GM21515 (cell line): ENCODE results near the gene TMEM134.
"Not testable (repeated sequence)": the region's sequence is repeated elsewhere in the genome, so short reads cannot be mapped to it uniquely, and the experiment has no call there.

Experiments used
- ATAC-seq: cut with Tn5 transposase; IDR thresholded peaks from one replicate; pipeline ENCODE4 v1.9.1; 2021; ENCODE audit not compliant: unreplicated experiment

Gene TMEM134, protein sequence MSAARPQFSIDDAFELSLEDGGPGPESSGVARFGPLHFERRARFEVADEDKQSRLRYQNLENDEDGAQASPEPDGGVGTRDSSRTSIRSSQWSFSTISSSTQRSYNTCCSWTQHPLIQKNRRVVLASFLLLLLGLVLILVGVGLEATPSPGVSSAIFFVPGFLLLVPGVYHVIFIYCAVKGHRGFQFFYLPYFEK

DNA sequence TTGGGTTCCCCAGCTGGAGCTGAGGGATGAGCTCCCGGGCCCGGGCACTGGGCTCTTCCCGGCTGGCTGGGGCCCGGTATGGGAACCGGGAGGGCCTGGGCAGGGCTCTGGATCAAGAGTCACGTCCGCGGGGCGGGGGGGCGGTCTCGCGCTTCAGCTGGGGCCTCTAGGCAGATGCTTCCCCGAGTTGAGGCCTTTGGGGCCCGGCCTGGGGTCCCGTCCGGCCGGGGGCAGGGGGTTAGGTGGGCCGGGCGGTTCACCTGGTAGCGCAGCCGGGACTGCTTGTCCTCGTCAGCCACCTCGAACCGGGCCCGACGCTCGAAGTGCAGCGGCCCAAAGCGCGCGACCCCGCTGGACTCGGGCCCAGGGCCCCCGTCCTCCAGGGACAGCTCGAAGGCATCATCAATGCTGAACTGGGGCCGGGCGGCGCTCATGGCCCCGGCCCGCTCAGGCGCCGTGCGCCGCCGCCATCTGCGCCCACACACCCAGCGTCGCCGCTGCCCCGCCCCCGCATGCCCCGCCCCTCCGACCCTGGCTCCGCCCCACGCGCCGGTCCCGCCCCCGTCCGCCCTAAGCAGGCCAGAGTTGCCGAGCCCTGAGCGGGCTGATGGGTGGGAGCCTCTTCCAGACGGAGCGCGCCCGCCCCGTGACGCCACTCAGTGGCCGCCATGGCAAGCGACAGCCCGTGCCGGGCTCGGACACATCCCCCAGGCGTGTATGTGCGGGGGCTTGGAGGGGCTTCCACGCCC is at the start of gene TMEM134:
Gene TMEM134, minus strand, starts transcription at position 493 of the 749 bp plus-strand sequence. Its CDS starts 59 bp downstream, at position 434.
- peak; percentile 52 for ATAC-seq

DNA sequence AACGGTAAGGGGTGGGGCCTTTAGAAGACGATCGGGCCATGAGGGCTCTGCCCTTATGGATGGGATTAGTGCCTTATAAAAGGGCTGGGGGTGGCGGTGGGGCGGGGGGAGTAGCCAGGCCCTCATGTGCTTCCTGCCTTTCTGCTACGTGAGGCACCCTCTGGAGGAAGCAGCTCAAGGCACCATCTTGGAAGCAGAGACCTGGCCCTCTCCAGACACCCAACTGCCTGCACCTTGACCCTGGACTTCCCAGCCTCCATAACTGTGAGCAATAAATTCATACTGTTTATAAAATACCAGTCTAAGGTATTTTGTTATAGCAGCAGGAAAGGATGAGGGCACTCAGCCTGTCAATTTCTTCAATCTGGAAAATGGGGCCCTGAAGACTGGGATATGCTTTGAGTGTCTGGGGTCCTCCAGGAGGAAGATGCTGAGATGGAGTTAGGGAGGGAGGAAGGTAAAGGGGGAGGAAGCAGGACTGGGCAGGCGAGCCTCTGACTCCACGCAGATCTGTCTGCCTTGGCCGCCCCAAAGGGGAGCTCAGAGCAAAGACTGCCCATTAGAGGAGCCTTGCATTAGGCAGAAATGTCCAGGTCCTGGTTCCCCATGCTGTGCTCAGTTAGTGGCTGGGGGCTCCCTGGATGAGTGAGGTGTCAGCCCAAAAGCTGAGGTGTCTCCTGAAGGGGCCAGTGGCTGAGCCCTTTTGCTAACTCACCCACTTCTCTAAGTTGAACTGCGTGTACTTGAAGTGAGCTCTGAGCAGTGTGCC is 48.9 kb upstream of the TMEM134 start:
- ATAC-seq = no peak

DNA sequence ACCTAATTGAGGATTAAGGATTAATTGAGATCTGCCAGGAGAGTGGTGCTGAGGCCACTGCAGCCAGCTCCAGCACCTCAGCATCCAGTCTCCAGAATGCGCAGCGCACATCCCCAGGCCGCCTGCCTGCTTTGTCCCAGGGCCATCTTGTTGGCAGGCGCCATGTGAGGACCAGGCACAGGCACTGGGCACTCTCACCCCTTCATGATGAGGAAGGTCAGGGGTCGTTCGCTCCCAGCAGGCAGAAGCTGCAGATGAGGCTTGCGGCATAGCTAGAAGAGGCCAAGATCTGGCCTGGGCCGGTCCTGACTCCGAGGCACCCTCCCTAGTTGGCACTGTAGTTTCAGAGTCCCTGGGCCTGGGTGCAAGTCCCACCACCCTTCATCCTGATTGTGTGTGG is 47.8 kb upstream of the TMEM134 start:
- no peak for ATAC-seq

DNA sequence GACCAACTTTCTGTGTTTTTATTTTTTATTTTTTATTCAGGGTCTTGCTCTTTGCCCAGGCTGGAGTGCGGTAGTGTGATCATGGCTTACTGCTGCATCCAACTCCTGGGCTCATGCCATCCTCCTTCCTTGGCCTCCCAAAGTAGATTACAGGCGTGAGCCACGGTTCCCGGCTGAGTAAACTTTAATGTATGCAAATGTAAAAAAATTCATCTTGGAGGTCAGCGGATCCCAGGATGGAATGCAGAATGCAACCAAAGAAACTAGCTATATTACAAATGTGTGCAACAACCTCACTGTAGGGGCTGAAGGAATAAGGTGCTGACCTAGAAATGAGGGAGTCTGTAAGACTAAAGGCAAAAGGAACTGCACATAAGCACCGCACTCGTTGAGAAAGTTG is 45.1 kb upstream of the TMEM134 start:
- ATAC-seq = no peak

DNA sequence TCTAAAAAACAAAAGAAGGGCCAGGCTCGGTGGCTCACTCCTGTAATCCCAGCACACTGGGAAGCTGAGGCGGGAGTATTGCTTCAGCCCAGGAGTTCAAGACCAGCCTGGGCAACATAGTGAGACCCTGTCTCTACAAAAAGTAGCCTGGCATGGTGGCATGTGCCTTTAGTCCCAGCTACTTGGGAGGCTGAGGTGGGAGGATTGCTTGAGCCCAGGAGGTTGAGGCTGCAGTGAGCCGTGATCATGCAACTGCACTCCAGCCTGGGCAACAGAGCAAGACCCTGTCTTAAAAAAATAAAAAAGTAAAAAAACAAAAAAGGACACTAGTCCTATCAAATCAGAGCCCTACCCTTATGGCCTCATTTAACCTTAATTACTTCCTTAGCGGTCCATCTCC is 42.5 kb upstream of the TMEM134 start:
- ATAC-seq = not testable (repeated sequence)

DNA sequence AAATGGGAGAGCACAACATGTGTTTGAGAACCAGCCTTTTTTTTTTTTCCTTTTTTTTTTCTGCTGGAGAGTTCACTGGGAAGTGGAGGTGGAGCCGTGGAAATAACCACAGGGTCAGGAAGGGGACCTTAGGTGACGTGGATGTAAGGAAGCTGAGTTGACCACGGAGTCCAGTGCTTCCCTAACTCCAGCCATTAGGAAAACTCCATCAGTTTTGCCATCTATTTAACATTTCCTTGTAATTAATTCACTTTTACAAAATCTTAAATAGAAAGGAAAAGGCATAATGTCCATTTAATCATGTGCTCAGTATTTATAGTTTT is 40.9 kb upstream of the TMEM134 start:
- no peak for ATAC-seq

DNA sequence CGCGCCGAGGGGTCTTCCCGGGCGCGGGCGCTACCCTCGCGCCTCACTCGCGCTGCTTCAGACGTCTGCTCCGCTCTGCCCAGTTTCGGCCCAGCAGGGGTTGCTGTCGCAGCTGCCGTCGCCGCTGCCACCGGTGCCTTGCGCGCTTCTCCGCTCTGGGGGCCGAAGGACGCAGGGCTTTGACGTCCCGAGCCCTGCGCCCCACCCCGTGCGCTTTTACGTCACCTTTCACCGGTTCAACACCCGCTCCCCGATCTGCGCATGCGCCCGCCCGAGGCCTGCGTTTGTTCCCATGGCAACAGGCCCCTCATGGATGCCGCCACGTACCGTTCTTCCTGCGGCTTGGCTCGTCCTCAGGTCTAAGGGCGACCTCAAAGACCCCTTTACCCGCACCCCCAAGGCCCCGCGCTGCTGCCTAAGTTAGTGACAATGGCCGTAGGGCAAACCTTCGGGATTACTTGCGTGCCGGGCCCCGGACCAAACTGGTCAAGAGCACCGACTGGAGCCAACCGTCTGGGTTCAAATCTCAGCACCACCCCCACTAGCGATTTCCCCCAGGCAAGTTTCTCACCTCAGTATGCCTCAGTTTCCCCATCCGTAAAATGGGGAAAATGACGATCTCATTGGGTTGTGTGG is 39.6 kb upstream of the TMEM134 start:
- ATAC-seq = peak; percentile 32

DNA sequence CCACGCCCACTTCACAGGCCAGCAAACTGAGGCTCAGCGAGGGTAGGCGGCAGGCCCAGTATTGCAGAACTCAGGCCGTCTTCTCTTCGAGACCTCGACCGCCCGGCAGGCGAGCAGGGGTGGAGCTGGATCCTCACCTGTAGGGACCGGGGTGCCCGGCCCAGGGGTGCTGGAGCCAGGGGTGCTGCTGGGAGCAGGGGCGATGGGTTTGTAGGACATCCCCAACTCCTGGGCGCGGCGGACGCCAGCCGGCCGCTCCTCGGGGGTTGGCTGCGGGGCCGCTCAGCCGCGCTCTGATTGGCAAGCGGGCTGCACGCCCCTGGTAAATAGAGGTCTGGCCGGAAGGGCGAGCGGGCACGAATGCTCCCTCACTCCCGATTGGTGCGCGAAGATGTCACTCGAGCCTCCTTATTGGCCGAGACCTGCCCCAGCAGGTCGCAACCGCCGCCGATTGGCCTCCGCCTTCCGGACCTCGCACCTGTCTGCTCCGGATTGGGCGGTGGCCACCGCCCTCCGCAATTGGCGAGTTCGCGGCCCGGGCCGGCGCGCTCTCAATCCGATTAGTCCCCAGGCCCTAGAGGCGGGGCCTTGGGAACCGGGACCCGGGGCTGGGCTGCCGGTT is 38.9 kb upstream of the TMEM134 start, which contains the start of gene CDK2AP2:
Gene CDK2AP2, minus strand, starts transcription at position 299 of the 622 bp plus-strand sequence. Its CDS starts 80 bp downstream, at position 219.
- ATAC-seq = peak; percentile 76

DNA sequence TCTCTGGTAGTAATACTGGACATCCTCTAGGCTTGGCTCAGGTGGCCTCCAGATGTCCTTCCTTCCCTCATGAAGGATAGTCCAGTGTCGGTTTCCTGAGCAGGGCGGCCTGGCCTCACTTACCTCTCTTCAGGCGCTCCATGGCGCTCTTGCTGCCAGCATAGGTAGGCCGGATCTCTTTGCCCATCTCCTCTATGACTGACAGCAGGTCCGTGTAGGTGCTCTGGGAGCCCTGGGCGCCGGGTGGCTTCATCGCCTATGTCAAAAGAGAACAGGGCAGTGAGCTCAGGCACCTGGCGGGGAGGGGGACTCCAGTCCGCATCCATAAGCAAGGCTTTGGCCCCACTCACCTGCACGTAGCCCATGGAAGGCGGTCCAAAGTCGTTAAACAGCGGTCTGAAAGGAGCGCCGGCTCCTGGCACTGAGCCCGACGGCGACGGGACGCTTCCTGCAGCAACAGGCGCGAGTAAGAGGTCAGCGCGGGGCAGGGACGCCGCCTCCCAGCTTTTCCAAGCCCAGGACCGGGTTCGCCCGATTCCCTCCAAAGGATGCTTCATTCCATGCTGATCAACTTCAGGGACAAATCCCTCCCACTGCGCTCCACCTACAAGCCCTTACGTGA is 38.3 kb upstream of the TMEM134 start:
- ATAC-seq = no peak

DNA sequence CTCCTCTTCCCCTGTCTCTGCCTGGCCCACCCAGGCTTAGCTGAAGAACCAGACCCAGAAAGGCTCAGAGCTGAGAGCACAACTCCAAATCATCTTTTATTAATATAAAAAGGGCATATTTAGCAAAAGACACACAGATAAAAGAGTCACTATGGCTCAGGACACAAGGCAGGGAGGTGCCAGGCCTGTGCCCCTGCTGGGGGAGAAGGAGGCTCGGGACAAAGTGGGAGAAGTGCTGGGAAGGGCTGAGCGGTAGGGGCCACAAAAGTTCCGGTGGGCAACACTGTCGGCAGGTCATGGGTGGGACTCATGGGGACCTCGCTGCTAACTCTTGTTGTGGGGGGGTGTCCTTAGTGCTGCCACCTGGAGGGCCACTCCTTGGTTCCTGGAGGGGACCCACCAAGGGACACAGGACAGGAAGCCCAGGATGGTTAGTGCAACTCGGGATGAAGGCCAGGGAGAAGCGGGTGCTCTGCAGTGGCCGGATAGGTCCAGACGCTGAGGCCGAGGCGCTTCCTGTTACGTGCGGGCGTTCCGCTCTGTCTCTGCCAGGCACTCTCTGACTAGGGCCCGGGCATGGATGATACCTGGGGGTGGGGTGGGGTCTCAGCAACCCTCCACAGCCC is 37.5 kb upstream of the TMEM134 start:
- no peak for ATAC-seq

DNA sequence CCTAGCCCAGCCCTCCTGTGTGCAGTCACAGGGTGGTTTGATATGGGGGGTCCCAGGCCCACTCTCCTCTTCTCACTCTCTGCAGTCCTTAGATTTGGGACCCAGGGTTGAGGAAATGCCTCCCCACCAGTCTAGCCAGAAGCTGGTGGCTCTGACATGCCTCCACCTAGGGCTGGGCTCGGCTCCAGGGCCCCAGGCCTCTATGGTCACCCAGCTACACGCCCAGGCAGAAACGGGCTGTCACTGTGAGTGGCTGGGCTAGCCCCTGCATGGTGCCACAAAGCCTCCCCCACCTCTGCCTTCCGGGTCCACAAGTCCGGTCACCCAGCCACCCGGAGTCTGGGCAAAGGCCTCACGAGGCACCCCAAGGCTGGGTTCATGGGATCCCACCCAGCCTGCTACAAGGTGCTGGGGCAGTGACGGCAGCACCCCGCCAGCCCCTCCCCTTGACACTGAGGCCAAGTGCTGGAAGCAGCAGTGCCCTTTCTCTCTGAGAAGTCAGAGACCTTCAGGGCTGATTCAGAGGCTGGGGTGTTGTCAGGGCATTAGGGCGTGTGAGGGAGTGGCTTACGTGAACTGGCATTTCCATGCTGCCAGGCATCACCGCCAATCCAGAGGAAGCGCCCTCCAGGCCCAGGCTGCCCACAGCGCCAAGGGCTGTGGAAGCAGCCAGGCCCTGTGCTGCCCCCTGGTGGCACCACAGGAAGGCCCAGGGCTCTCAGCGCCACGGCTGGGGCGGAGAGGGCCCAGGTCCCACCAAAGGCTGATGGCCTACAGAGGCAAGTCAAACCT is 36.8 kb upstream of the TMEM134 start:
- ATAC-seq = no peak

DNA sequence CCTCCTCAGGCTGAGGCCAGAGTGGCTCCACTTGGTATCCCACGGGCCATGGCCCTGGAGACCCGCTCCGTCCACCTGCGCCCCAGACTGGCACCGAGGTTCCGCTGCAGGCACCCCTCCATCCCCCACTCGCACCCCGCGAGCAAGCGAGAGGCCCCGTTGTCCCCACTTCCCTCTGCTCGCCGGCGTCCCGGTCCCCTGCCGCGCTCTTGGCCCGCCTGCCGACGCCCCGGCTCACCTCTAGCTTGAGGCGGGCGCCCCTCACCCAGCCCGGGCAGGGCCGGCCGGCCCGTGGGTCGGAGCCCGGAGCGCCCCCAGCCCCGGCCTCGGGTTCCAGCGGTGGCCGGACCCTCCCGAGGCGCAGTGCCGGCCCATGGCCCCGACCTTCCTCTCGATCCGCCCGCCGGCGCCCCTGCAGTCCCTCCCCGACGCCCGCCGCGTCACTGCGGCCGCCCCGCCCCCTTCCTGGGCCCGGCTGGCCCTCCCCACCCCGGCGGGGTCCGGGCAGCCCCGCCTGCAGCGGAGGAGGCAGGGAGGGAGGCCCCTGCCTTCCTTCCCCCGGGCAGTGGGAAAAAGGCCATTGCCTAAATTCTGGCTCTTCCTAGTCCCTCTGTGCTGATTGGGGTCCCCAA is 36.0 kb upstream of the TMEM134 start, which contains the start of gene PITPNM1:
Gene PITPNM1, minus strand, starts transcription at position 414 of the 632 bp plus-strand sequence. CDS start 1,183 bp downstream, outside the sequence.
- no peak for ATAC-seq

DNA sequence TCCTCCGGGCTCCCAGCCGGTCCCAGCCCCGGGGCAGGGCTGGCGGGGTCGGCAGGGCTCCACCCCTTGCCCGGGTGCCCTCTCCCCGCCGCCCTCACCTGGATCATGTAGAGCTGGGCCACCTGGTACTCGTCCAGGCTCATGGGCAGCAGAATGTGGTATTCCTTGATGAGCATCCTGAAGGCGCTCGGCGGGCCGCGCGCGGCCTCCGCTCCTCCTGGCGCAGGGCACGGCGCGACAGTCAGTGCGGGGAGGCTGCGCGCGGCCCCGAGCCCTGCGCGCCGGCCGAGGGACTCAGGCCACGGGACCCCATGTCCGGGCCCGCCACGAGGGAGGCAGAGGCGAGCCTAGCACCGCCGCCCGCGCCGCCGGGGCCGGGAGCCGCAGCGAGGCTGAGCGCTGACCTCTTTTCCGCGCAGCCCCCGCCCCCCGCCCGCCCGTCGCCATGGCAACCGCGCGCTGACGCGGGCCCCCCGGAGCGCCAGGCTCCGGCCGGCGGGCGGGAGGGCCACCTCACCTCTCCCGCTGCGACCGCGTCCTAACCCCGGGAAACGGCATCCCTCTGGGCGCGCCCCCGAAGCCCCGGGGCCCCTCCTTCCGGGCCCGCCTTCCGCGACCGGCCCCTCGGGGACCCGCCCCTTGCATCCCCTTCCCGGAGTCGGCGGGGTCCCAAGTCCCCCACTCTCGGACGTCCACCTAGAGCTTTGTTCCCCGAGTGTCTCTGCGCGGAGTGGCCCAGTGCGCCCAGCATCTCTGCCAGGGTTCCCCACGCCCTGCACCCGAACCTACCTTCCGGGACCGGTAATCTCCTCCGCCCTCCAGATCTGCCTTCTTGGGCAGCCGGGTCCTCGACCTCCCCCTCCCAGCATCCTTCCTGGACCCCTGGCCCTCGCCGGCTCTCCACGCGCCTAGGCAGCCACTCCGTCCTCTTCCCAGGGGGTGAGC is 35.2 kb upstream of the TMEM134 start:
- no peak for ATAC-seq

DNA sequence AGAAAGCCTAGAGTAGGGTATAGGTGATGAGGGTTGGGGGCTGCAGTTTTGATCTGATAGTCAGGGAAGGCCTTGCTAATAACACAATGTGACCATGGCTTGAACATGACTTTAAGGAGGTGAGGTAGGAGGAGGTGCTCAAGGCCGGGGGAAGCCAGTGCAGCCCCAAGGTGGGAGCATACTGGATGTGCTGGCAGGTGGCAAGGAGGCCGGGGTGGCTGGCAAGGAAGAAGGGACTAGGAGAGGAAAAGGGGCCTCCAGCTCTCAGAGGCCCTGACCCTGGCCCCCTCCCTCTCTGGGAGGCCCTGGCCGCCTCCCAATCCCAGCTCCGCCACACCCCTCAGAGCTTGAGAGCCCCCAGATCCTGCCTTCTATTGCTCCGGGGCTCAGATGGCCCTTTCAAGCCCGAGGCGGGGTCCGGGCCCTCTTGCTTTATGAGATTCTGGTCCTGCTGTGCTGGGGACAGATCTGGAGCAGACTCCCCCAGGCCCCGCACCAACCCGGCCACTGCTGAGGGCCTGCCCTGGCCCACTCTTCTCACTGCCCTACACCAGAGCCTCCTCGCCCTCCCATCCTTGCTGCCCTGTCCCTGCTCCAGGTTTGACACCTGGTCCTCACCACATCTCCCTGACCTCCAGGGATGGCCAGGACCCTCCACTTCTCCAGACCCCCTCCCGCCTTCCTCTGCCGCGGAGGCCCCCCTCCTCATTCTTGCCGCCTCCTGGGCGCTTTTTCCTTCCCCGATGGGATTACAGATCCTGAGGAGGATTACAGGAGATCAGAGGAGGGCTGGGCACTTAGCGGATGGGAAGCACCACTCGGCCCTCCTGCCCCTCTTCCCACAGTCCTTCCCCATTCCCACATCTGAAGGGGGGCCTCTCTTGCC is 34.3 kb upstream of the TMEM134 start:
- no peak for ATAC-seq

DNA sequence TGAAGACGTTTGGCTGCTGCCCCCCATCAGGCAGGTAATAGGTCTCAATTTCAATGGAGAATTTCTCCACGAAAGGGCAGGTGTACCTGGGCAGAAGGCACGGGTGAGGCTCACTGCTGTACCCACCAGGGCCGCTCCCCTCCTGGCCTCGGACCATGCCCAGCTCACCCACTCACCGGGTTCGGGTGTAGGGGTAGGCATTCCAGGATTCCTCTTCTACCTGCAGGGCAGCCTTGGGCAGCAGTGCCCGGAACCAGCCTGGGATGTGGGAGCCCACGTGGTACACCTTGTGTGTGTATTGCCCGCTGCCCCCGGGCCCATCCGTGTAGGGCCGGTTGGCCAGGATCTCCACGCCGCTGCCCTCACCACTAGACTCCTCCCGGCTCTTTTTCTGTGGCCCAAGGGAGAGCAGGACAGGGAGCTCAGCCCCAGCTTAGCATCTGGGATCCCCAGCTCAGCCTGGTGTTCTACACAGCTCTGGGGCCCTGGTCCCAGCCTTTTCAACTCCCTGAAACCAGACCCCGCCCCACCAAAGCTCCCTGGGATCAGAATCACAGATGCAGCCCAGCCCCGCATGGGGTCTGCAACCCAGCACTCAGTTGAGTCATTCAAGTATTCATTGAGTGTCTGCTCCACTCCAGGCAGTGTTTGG is 33.4 kb upstream of the TMEM134 start:
- ATAC-seq = no peak

DNA sequence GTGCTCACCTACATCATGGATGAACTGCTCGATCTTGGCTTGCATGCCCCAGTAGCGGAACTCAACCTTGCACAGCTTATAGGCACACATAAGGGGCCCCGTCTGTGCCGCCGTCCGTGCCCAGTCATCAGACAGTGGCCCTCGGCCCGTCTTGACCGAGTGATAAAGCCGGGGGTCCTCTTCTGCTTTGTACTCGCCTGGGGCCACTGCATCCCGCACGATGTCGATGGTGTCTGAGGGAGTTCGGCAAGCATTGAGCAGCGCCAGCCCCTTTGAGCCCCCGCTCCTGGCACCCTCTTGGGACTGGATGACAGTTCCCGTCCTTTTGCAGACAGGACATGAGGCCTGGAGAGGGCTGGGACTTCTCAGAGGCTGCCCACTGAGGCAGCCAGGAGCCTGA is 32.8 kb upstream of the TMEM134 start:
- ATAC-seq = no peak
